Measurements from ENCODE around the gene HFE. TPM values are rescaled to one million over a fixed set of nuclear protein-coding genes. Genes with fewer than 3 reads are reported as not detected.
A peak's percentile ranks its signal among the peaks of the same experiment; 100 is the strongest.

The HFE gene
- total and polyA plus RNA-seq, 10 of the 15 experiments (the other 5 are each of a cell fraction or from before 2014, with no cell fraction given): 0.52 to 5.9 (median 1.7) TPM

DNA sequence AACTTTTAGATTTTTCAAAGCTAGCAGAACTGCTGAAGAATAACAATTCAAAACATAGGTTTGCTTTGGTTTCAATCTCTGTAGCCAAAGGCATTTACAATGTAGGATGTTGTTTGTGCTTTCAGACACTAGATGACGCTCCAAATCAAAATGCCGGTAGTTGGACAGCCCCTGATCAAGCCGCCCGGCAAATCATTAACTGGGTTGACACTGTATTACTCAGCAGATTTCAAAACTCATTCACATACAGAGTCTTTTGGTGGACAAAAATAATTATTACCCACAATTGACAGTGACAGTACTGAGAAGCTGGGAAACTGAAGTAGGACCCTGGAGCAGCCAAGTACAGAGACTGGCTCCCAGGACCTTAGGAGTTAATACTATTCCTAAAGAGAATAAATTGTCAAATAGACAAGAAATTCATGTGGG is 21.3 kb upstream of the HFE start (continued):
- no peak for TF ChIP-seq BCL3 (IDR thresholded peaks at IDR 0.05; ENCODE audit: borderline replicate concordance, insufficient read depth, low read depth, low read length, poor library complexity, severe bottlenecking)
- TF ChIP-seq WRNIP1 (IDR thresholded peaks at IDR 0.05; ENCODE audit: borderline replicate concordance, low read depth, low read length): no peak
- no peak for TF ChIP-seq MTA3 (IDR thresholded peaks at IDR 0.05; ENCODE audit: borderline replicate concordance, low read length)
- no peak for TF ChIP-seq LARP7 (IDR thresholded peaks at IDR 0.05)
- no peak for TF ChIP-seq KLF5 (IDR thresholded peaks at IDR 0.05; ENCODE audit: partially characterized antibody)
- no peak for TF ChIP-seq BRCA1 (IDR thresholded peaks at IDR 0.05; ENCODE audit: low read depth, low read length)
- TF ChIP-seq RB1 (IDR thresholded peaks at IDR 0.05; ENCODE audit: borderline replicate concordance): peak; percentile 26; the same call in 1 of the 2 replicates
- TF ChIP-seq MEF2A (IDR thresholded peaks at IDR 0.05; ENCODE audit: insufficient read depth, low read depth, low read length): 0 out of 2 replicates have a peak, but pooled peaks have one; percentile 36
- TF ChIP-seq STAT3 (IDR thresholded peaks at IDR 0.05; ENCODE audit: low read depth, low read length): no peak
- TF ChIP-seq USF2 (IDR thresholded peaks at IDR 0.05; ENCODE audit: borderline replicate concordance, low read depth, low read length): no peak
- no peak for TF ChIP-seq GATAD2B (conservative IDR thresholded peaks at IDR 0.05; ENCODE audit: low read depth)
- TF ChIP-seq ZZZ3 (IDR thresholded peaks at IDR 0.05; ENCODE audit: control insufficient read depth, insufficient read length, low read depth): no peak
- no peak for TF ChIP-seq POLR2AphosphoS2 (IDR thresholded peaks at IDR 0.05; ENCODE audit: low read depth, low read length)
- TF ChIP-seq, protein P1, sequence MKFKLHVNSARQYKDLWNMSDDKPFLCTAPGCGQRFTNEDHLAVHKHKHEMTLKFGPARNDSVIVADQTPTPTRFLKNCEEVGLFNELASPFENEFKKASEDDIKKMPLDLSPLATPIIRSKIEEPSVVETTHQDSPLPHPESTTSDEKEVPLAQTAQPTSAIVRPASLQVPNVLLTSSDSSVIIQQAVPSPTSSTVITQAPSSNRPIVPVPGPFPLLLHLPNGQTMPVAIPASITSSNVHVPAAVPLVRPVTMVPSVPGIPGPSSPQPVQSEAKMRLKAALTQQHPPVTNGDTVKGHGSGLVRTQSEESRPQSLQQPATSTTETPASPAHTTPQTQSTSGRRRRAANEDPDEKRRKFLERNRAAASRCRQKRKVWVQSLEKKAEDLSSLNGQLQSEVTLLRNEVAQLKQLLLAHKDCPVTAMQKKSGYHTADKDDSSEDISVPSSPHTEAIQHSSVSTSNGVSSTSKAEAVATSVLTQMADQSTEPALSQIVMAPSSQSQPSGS (IDR thresholded peaks at IDR 0.05; ENCODE audit: low read length): 0 out of 2 replicates have a peak, but pooled peaks have one; percentile 17
- no peak for TF ChIP-seq RAD51 (IDR thresholded peaks at IDR 0.05)
- TF ChIP-seq TCF3 (IDR thresholded peaks at IDR 0.05; ENCODE audit: borderline replicate concordance, insufficient read depth, low read depth, low read length): no peak
- TF ChIP-seq MTA2 (IDR thresholded peaks at IDR 0.05; ENCODE audit: low read depth): peak; percentile 45
- no peak for TF ChIP-seq ZBED1 (IDR thresholded peaks at IDR 0.05; ENCODE audit: borderline replicate concordance)
- TF ChIP-seq, protein P2, sequence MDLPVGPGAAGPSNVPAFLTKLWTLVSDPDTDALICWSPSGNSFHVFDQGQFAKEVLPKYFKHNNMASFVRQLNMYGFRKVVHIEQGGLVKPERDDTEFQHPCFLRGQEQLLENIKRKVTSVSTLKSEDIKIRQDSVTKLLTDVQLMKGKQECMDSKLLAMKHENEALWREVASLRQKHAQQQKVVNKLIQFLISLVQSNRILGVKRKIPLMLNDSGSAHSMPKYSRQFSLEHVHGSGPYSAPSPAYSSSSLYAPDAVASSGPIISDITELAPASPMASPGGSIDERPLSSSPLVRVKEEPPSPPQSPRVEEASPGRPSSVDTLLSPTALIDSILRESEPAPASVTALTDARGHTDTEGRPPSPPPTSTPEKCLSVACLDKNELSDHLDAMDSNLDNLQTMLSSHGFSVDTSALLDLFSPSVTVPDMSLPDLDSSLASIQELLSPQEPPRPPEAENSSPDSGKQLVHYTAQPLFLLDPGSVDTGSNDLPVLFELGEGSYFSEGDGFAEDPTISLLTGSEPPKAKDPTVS (IDR thresholded peaks at IDR 0.05; ENCODE audit: low read depth, low read length): no peak
- TF ChIP-seq EGR1 (IDR thresholded peaks at IDR 0.05; ENCODE audit: borderline replicate concordance in 1 of 2, low read depth in 2 of 2, low read length in 2 of 2): no peak
- no peak for TF ChIP-seq CEBPB (IDR thresholded peaks at IDR 0.05; ENCODE audit: borderline replicate concordance in 1 of 2, low read depth in 2 of 2, low read length in 2 of 2)
- no peak for TF ChIP-seq ZNF384 (IDR thresholded peaks at IDR 0.05; ENCODE audit: borderline replicate concordance, low read depth, low read length)
- TF ChIP-seq E2F4 (IDR thresholded peaks at IDR 0.05; ENCODE audit: low read depth, low read length): no peak
- TF ChIP-seq CHD1 (IDR thresholded peaks at IDR 0.05; ENCODE audit: low read depth, low read length): no peak
- TF ChIP-seq IRF4 (IDR thresholded peaks at IDR 0.05; ENCODE audit: low read depth, low read length): peak; percentile 45; the same call in 1 of the 2 replicates
- peak in 1 of 2 experiments; percentile 64; a peak in 2 of 4 replicates for TF ChIP-seq IKZF2 (IDR thresholded peaks at IDR 0.05)

All from GM12878 (cell line).